ENCODE measurements around the gene RASGEF1C.

GRCh38 chr5:180056153-180056552, 152.9 kb downstream of the RASGEF1C start:
- no peak for TF ChIP-seq CTCF (IDR thresholded peaks at IDR 0.05)
- TF ChIP-seq POLR2A (IDR thresholded peaks at IDR 0.05) = no peak

Measured in Peyer's patch (tissue), 4 donors.